Neural cell (in vitro differentiated cells): ENCODE results near the gene MED22. TPM values are rescaled to one million over a fixed set of nuclear protein-coding genes. Genes with fewer than 3 reads are reported as not detected.

Source experiments
- H2AFZ ChIP-seq: fragments of 200-600, 300-800 bp; sonication (generic), shearing (Covaris generic); 2 replicates; pipeline ENCODE4 v1.6.0; 2014; ENCODE audit warnings: low read depth, mild to moderate bottlenecking, antibody characterized with exemption, low read length, moderate library complexity
- H3F3A ChIP-seq: fragments of 200-600 bp; shearing (Covaris generic); 2 replicates; pipeline ENCODE4 v1.6.1; 2016; ENCODE audit warnings: mild to moderate bottlenecking, moderate library complexity, mixed read lengths, antibody characterized with exemption, low read length; ENCODE audit not compliant: insufficient read depth, poor library complexity, severe bottlenecking
- H3K27ac ChIP-seq: fragments of 200-600, 300-800 bp; sonication (generic), shearing (Covaris generic); 2 replicates; pipeline ENCODE4 v1.5.1; 2014; ENCODE audit warnings: mild to moderate bottlenecking, low read length, moderate library complexity
- H3K27me3 ChIP-seq: fragments of 300-800, 200-600 bp; sonication (generic), shearing (Covaris generic); 2 replicates; pipeline ENCODE4 v1.6.0; 2014; ENCODE audit warnings: mild to moderate bottlenecking, low read depth, low read length, moderate library complexity; ENCODE audit not compliant: insufficient read depth
- H3K36me3 ChIP-seq: fragments of 300-800, 200-600 bp; sonication (generic), shearing (Covaris generic); 2 replicates; pipeline ENCODE4 v1.5.1; 2014; ENCODE audit warnings: mild to moderate bottlenecking, antibody characterized with exemption, low read length, moderate library complexity; ENCODE audit not compliant: insufficient read depth
- H3K4me2 ChIP-seq: fragments of 300-800, 200-600 bp; sonication (generic), shearing (Covaris generic); 2 replicates; pipeline ENCODE4 v1.6.0; 2014; ENCODE audit warnings: mild to moderate bottlenecking, low read length
- H3K4me3 ChIP-seq: fragments of 300-800, 200-600 bp; sonication (generic), shearing (Covaris generic); 2 replicates; pipeline ENCODE4 v1.5.1; 2014; ENCODE audit warnings: mild to moderate bottlenecking, low read length, moderate library complexity
- H3K79me2 ChIP-seq: fragments of 200-600 bp; shearing (Covaris generic); replicated peaks from 2 replicates; pipeline ENCODE4 v1.6.0; 2014; ENCODE audit warnings: mild to moderate bottlenecking, low read length, moderate library complexity; ENCODE audit not compliant: insufficient read depth
- H3K9ac ChIP-seq: fragments of 300-800, 200-600 bp; sonication (generic), shearing (Covaris generic); 2 replicates; pipeline ENCODE4 v1.6.1; 2016; ENCODE audit warnings: mild to moderate bottlenecking, low read length, mixed read lengths
- H3K9me2 ChIP-seq: fragments of 200-600 bp; shearing (Covaris generic); 2 replicates; pipeline ENCODE4 v1.6.1; 2016; ENCODE audit warnings: mild to moderate bottlenecking, low read length, mixed read lengths; ENCODE audit not compliant: insufficient read depth
- H3K9me3 ChIP-seq: fragments of 200-600, 300-800 bp; sonication (generic), shearing (Covaris generic); 2 replicates; pipeline ENCODE4 v1.6.1; 2016; ENCODE audit warnings: mild to moderate bottlenecking, mixed run types, low read length, moderate library complexity, mixed read lengths
- H4K20me1 ChIP-seq: fragments of 200-600 bp; shearing (Covaris generic); 2 replicates; pipeline ENCODE4 v1.6.1; 2016; ENCODE audit warnings: mild to moderate bottlenecking, mixed run types; ENCODE audit not compliant: insufficient read depth
- EP300 ChIP-seq: fragments of 450-650 bp; conservative IDR thresholded peaks from 2 replicates; pipeline ENCODE4 v1.6.1; 2014; ENCODE audit warnings: antibody characterized with exemption, mild to moderate bottlenecking, moderate library complexity; ENCODE audit not compliant: poor library complexity, severe bottlenecking
- EZH2 ChIP-seq: fragments of 200-600, 300-800 bp; shearing (Covaris generic), sonication (generic); IDR thresholded peaks from 2 replicates; pipeline ENCODE4 v1.6.1; 2014; ENCODE audit warnings: antibody characterized with exemption, low read length, borderline replicate concordance, mild to moderate bottlenecking; ENCODE audit not compliant: insufficient read depth, poor library complexity, severe bottlenecking
- MXI1 ChIP-seq: fragments of 450-650 bp; conservative IDR thresholded peaks from 2 replicates; pipeline ENCODE4 v1.6.1; 2014; ENCODE audit warnings: antibody characterized with exemption, mild to moderate bottlenecking; ENCODE audit not compliant: poor library complexity, severe bottlenecking
- POLR2AphosphoS5 ChIP-seq: IDR thresholded peaks from 2 replicates; pipeline ENCODE4 v1.6.1; 2012
- RAD21 ChIP-seq: fragments of 450-650 bp; conservative IDR thresholded peaks from 2 replicates; pipeline ENCODE4 v1.6.1; 2014; ENCODE audit warnings: antibody characterized with exemption, mild to moderate bottlenecking, moderate library complexity
- SMC3 ChIP-seq: fragments of 450-650 bp; conservative IDR thresholded peaks from 2 replicates; pipeline ENCODE4 v1.6.1; 2014; ENCODE audit warnings: antibody characterized with exemption, mild to moderate bottlenecking, moderate library complexity; ENCODE audit not compliant: poor library complexity
- TAF1 ChIP-seq: IDR thresholded peaks from 2 replicates; pipeline ENCODE4 v1.6.1; 2012; ENCODE audit warnings: low read depth
- polyA plus RNA-seq: library from polyadenylated mRNA; depleted of rRNA; stranded (reverse); fragments of >200 nt; gene quantifications from 2 replicates; pipeline ENCODE4 v1.2.3, GENCODE V29; 2014
- TF ChIP-seq, protein P1 (sequence below): IDR thresholded peaks from 2 replicates; pipeline ENCODE4 v1.6.1; 2012; ENCODE audit warnings: borderline replicate concordance
- TF ChIP-seq, protein P2 (sequence below): fragments of 450-650 bp; IDR thresholded peaks from 2 replicates; pipeline ENCODE4 v1.5.1; 2014; ENCODE audit warnings: antibody characterized with exemption, mild to moderate bottlenecking, moderate library complexity; ENCODE audit not compliant: poor library complexity, severe bottlenecking

Gene MED22
- polyA plus RNA-seq, 1 donor from 2014 or later, result 57.5 TPM

- no peaks in the 10 kb centered on the region for H3K27me3 ChIP-seq
- TF ChIP-seq EP300 (no peak), EZH2 (no peak), SMC3 (no peak), TAF1 (no peak), MXI1 (no peak), POLR2AphosphoS5 (no peak), RAD21 (no peak)
- TF ChIP-seq, protein P1, sequence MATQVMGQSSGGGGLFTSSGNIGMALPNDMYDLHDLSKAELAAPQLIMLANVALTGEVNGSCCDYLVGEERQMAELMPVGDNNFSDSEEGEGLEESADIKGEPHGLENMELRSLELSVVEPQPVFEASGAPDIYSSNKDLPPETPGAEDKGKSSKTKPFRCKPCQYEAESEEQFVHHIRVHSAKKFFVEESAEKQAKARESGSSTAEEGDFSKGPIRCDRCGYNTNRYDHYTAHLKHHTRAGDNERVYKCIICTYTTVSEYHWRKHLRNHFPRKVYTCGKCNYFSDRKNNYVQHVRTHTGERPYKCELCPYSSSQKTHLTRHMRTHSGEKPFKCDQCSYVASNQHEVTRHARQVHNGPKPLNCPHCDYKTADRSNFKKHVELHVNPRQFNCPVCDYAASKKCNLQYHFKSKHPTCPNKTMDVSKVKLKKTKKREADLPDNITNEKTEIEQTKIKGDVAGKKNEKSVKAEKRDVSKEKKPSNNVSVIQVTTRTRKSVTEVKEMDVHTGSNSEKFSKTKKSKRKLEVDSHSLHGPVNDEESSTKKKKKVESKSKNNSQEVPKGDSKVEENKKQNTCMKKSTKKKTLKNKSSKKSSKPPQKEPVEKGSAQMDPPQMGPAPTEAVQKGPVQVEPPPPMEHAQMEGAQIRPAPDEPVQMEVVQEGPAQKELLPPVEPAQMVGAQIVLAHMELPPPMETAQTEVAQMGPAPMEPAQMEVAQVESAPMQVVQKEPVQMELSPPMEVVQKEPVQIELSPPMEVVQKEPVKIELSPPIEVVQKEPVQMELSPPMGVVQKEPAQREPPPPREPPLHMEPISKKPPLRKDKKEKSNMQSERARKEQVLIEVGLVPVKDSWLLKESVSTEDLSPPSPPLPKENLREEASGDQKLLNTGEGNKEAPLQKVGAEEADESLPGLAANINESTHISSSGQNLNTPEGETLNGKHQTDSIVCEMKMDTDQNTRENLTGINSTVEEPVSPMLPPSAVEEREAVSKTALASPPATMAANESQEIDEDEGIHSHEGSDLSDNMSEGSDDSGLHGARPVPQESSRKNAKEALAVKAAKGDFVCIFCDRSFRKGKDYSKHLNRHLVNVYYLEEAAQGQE, result no peak
- TF ChIP-seq, protein P2, sequence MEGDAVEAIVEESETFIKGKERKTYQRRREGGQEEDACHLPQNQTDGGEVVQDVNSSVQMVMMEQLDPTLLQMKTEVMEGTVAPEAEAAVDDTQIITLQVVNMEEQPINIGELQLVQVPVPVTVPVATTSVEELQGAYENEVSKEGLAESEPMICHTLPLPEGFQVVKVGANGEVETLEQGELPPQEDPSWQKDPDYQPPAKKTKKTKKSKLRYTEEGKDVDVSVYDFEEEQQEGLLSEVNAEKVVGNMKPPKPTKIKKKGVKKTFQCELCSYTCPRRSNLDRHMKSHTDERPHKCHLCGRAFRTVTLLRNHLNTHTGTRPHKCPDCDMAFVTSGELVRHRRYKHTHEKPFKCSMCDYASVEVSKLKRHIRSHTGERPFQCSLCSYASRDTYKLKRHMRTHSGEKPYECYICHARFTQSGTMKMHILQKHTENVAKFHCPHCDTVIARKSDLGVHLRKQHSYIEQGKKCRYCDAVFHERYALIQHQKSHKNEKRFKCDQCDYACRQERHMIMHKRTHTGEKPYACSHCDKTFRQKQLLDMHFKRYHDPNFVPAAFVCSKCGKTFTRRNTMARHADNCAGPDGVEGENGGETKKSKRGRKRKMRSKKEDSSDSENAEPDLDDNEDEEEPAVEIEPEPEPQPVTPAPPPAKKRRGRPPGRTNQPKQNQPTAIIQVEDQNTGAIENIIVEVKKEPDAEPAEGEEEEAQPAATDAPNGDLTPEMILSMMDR, result no peak
- no peak overlapping the region for H3K4me3 ChIP-seq
- no peaks in the 10 kb centered on the region for H3K9me2 ChIP-seq
- no peaks in the 10 kb centered on the region for H3F3A ChIP-seq
- H2AFZ ChIP-seq, result no peak overlapping the region
- H3K79me2 ChIP-seq, result no peaks in the 10 kb centered on the region
- H3K9ac ChIP-seq, result no peak overlapping the region
- no peaks in the 10 kb centered on the region for H3K36me3 ChIP-seq
- no peaks in the 10 kb centered on the region for H4K20me1 ChIP-seq
- H3K27ac ChIP-seq, result no peak overlapping the region
- H3K9me3 ChIP-seq, result no peaks in the 10 kb centered on the region
- no peak overlapping the region for H3K4me2 ChIP-seq
These were observed 7.0 kb downstream of the MED22 start for GRCh38 chr9:133340916-133341315.

GRCh38 chr9:133340256-133340655 lies 7.7 kb downstream of the MED22 start:
- Histone ChIP-seq H3F3A (no peaks in the 10 kb centered on the region), H3K9me2 (no peaks in the 10 kb centered on the region), H3K9me3 (no peaks in the 10 kb centered on the region), H3K27me3 (no peaks in the 10 kb centered on the region), H2AFZ (no peak overlapping the region), H3K36me3 (no peaks in the 10 kb centered on the region), H3K4me3 (no peak overlapping the region), H4K20me1 (no peaks in the 10 kb centered on the region), H3K9ac (no peak overlapping the region), H3K27ac (no peak overlapping the region), H3K79me2 (peaks cover 4% of the 10 kb centered on the region), H3K4me2 (no peak overlapping the region)
- TF ChIP-seq RAD21, result no peak
- TF ChIP-seq, protein P1, result no peak
- no peak for TF ChIP-seq EP300
- TF ChIP-seq MXI1, result no peak
- TF ChIP-seq SMC3, result no peak
- TF ChIP-seq, protein P2, result no peak
- no peak for TF ChIP-seq TAF1
- TF ChIP-seq POLR2AphosphoS5, result no peak
- no peak for TF ChIP-seq EZH2
